ENCODE results near the gene ZNF280D.

ZNF280D gene

DNA sequence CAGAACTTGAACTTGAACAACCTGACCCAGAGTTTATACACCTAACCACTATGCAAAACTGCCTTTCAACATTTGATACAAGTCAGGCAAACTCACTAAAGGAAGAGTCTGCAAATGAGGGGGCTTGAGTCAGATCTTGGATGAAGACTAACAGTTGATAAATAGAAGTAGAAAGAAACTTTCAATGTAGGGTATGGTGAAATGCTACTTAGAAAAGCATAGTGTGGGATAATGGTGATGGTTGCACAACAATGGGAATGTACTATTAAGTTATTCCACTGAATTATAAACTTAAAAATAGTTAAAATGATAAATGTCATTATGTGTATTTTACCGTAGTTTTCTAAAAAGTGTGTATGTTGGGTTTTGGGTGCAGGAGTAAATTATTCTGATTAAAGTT, 19.7 kb upstream of the ZNF280D start:
- DNase-seq (ENCODE audit: low read depth), result no peak

DNA sequence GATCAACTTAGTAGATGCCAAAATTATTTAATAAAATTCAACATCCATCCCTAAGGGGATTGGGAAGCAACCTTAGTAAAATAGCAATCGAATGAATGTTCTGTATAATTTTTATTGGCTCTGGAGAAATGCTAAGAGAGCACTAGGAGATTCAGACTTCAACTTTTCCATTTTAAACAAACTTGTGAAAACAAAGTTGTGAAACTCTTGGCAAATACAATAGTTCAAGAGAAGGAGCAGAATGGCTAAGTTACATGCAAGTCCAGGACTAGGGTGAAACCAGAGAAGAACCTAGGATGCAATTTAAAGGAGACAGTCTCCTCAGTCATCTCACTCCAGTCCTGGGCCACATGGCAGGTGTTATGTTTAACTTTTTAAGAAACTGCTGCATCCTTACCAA, 16.7 kb upstream of the ZNF280D start:
- DNase-seq (ENCODE audit: low read depth), result no peak

DNA sequence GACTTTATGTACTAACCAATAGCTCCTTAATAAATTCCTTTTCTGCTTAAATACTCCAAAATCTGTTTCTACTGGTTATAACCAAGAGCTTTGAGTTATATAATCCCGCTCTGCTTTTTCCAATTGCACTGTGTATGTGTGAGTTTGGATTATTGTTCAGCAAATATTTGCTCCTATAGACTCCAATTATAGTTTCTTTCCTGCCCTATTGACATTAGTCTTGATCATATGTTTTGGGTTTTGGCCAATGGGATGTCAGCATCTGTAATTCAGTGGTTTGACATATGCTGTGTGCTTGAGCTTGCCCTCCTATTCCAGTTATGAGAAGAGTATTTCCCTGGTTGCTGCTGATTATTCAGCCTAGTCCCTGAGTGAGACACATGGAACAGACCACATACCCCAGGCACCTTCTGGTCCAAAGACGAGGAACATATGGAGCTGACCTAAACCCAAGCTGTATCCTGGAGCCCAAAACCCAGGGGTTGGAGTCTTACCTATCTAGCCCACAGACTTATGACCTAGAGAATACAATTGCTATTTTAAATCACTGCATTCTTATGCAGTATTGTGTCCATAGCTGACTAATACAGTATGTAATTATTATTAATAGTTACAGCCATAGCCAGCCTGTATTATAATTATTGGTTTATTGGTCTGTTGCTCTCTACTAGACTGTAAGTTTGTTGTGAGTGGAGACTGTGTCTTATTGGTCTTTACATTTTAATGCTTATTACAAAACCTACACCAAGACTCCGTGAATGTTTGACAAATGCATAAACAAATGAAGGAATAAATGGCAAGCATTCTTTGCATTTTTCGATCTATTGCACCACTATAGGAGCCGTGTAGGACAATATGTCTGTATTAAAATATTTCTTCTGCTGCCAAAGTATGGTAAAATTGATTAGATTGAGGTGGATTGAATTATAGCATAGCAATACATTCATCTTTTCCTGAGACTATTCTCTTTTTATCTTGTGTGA, 11.7 kb upstream of the ZNF280D start:
- DNase-seq (ENCODE audit: low read depth), result no peak

DNA sequence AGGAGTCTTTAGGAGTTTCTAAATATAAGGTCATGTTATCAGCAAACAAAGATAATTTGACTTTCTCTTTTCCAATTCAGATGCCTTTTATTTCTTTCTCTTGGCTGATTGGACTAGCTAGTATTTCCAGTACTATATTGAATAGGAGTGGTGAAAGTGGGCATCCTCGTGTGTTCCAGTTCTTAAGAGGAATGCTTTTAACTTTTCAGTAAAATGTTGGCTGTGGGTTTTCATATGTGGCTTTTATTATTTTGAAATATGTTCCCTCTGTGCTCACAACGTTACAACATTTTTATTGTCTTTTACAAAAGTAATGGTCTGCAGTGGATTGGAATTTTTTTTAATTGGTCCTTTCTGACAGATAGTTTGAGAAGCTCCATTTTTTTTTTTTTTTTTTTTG, 8.2 kb upstream of the ZNF280D start:
- DNase-seq (ENCODE audit: low read depth), result no peak

DNA sequence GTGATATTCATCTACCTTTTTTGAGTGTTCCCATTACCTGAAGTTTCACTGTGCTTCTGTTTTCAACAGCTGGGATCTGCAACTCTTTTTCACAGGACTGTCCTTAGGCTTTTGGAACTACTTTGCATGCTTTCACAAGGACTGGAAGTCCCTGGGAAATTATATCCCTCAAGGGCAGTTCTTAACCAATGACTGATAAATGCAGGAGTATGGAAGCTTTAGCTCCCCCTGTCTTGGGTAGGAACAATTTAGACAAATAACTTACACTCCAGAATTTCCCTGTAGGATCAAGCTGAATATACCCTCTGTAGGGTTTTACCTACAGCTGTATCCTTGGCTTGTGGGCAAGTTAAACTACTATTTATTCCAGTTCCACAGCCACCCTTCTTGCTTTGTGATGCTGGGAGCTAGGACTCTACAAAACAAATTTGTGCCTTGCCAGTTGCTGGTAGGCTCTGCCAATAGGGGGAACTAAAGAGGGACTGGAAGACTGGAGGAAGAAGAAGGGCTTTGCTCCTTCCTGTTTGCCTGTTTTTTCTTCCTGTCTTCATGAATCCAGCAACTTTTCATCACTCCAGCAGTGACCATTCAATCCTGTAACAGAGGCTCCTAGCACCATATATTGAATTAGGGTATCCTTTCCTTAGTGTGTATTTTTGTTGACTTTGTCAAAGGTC, 6.8 kb upstream of the ZNF280D start:
- no peak for DNase-seq (ENCODE audit: low read depth)

DNA sequence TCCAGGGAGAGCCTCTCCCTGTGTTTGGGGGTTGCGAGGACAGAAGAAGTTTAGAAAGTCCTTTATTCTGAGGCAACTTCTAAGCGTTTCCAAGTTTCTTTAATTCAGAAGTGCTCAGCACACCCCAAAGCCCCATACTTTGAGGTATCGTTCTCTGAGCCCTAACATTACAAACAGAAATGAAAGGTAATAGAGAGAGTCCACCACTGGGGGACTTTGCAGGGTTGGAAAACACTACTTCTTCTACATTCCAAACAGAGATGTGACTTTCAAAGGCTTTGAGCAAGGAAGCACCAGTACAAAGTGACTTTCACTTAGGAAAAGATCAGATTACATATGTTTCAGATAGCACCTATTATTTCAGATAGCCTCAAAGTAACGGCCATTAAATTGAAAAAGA, 6.2 kb upstream of the ZNF280D start:
- DNase-seq (ENCODE audit: low read depth), result no peak

DNA sequence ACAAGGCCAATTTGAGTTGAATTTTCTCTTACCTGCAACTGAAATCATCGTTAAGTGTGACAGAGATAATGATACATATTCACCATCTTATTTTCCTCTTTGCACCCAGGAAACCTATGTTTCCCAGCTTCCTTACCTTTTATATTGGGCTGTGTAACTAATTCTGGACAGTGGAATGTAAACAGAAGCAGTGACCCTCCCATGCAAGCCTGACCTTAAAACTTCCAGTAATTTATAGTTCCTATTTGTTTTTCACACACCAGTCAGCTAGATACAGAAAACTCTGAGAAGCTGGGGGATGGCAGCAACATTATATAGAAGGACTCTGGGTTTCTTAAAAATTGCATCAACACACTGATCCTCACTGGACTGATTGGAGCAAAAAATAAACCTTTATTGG, 4.5 kb upstream of the ZNF280D start:
- DNase-seq (ENCODE audit: low read depth), result no peak

- no peak for DNase-seq (ENCODE audit: low read depth)
Measured at GRCh38 chr15:56736881-56737707, 3.8 kb upstream of the ZNF280D start.

DNA sequence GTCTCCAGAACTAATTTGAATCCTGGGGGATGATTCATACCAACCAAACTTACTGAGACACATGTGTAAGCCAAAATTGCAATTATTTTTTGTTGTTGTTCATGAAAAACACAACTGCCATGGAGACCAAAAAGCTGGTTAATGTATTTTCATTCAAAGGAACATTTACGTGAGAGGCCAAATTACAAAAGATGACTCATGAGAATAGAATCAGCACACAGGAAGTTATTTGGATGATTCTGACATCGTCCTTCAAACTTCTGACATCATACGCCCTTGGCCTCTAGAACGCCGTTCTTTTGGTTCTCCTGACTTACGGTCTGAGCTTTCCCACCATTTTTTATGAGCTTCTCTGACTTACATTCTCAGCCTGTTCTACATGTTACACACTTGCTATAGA, 3.0 kb upstream of the ZNF280D start:
- no peak for DNase-seq (ENCODE audit: low read depth)

DNA sequence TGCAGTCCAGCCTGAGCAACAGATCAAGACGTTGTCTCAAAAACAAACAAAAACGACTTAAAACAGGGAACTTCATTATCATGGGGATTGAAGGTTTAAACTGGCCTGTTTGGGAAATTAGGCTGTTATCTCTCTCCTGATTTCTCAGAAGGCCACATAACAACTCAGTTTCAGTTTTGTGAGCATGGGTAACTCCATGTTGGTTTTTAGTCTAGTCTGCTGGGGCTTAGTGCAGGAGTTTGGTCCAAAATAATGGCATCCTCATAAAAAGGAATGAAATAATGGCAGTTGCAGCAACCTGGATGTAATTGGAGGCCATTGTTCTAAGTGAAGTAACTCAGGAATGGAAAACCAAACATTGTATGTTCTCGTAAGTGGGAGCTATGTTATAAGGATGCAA, 2.3 kb upstream of the ZNF280D start:
- no peak for DNase-seq (ENCODE audit: low read depth)

- DNase-seq (ENCODE audit: low read depth), result no peak
Measured at GRCh38 chr15:56734013-56734635, 815 bp upstream of the ZNF280D start.

DNA sequence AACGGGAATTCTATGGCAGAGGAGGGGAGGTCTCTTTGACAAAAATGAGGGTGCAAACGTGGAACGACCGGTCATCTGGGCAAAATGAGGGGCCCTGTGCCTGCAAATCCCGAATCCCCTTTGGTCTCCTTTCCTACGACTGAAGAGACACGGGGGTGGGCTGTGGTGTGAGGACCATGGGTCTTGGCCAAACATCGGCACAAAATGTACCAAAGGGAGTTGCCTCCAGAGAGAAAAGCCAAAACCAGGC, 498 bp downstream of the ZNF280D start:
- no peak for DNase-seq (ENCODE audit: low read depth)

DNA sequence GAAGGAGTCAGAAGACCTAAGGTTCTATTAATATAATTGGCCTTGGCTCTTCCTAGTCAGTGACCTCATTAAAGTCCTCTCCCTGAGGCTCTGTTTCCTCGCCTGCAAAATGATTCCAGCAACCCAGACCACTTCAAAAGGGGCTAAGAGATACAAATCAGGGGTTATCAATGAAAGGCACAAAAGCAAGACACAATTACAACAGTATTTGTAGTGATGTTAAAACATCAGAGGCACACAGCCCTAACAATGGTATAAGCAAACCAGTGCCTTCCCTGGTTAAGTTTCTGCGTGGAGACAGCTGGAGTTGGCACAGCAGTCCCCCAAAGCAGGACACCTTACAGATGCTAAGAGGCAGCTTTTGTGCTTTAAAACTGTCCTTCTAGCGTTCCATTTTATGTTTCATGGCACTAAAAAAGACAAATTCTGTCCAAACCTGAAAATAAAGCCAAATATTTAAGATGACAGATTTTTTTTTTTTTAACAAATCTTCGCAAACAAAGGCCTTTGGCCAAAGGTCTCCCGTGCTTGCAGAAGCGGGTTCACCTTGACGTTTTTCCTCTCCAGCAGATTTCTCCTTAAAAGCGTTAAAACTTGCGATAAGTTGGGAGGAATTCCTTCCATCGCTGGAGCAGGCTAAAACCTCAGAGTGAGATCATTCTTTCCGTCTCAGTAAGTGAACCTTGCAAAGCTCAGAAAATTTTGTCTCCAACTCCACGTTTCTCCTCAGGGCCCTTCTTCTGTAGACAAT, 999 bp downstream of the ZNF280D start:
- DNase-seq (ENCODE audit: low read depth), result no peak

GRCh38 chr15:56731548-56731947, 1.8 kb downstream of the ZNF280D start:
- no peak for DNase-seq (ENCODE audit: low read depth)

GRCh38 chr15:56729561-56729960, 3.7 kb downstream of the ZNF280D start:
- no peak for DNase-seq (ENCODE audit: low read depth)

DNA sequence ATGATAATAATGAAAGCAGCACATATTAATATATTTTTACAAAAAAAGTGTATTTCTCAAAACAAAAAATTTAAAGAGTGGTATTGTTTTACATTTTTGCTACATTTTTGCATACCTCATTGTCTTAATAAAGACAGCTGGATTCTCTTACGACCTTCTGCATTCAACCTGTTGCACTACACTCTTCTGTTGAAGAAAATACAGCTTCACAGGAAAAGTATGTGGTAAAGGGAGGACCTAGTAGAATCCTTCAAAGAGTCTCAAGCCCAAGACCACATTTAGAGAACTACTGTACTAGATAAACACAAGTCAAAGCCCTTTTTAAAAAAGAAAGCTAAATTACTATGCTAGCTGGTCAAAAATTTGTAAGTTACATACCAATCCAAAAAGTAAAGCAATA, 7.9 kb downstream of the ZNF280D start:
- DNase-seq (ENCODE audit: low read depth), result no peak

DNA sequence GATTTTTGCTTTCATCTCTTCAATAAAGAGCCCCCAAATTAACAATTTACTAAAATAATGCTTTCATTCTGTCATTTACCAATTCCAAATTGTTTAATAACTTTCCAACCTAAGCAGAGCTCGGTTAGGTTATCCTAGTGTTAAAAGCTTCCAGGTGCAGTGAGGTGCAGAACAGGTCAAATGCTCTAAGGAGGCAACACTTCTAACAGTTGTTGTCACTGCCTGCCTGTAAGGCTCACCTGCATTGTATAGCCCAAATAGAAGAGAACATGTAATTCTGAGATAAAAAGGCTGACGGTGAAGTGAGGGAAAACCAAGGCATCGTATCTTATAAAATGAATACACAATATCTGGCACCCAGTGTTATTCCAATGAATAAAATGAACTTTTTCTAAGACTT, 9.1 kb downstream of the ZNF280D start:
- no peak for DNase-seq (ENCODE audit: low read depth)

GRCh38 chr15:56723787-56724186, 9.5 kb downstream of the ZNF280D start:
- no peak for DNase-seq (ENCODE audit: low read depth)

- no peak for DNase-seq (ENCODE audit: low read depth)
Measured at GRCh38 chr15:56719774-56720555, 13.3 kb downstream of the ZNF280D start.

DNA sequence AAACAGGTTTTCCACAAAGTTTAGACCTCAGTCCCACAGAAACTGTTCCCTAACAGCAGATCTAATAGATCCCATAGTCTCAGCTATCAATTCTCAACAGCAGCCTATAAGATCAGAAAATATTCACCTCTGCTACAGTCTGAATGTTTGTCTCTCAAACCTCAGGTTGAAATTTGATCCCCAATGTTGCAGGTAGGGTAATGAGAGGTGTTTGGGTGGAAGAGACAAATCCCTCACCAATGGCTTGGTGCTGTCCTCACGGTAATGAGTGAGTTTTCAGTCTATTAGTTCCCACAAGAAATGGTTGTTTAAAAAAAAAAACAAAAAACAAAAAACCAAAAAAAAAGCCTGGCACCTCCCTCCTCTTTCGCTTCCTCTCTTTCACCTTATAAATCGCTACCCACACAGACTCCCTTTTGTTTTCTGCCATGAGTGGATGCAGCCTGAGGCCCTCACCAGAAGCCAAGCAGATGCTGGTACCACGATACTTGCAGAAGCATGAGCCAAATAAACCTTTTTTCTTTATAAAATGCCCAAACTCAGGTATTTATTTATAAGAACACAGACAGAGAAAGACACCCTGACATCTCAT, 14.2 kb downstream of the ZNF280D start:
- DNase-seq (ENCODE audit: low read depth), result no peak

Data from T-helper 22 cell (primary cell).